COR-L47 (cell line): ENCODE data around the gene SLC16A3.

ENCODE experiments used
- DNase-seq: peaks from one replicate; lab custom pipeline; 2025; lab: John Stamatoyannopoulos, UW

The SLC16A3 gene

GRCh38 chr17:82287013-82287867 is 58.4 kb downstream of the SLC16A3 start:
- no peak for DNase-seq

- DNase-seq: no peak
Observed at GRCh38 chr17:82287868-82288801, 59.3 kb downstream of the SLC16A3 start.
